Measurements from ENCODE around the gene COX19. TPM values are rescaled to one million over a fixed set of nuclear protein-coding genes. Genes with fewer than 3 reads are reported as not detected.

Gene COX19
- total and polyA plus RNA-seq, 2 of the 13 experiments (the other 11 are each of a cell fraction or from before 2014, with no cell fraction given), result 11.5 to 21.7 TPM

- TF ChIP-seq ZNF292 (CRISPR knock-in tag; IDR thresholded peaks at IDR 0.05; ENCODE audit: borderline replicate concordance, low read depth) (no peak), ZNF552 (CRISPR knock-in tag; IDR thresholded peaks at IDR 0.05; ENCODE audit: borderline replicate concordance) (no peak), BCL6 (CRISPR knock-in tag; IDR thresholded peaks at IDR 0.05) (peak; percentile 16; the same call in 1 of the 2 replicates), ZNF274 (CRISPR knock-in tag; IDR thresholded peaks at IDR 0.05) (peak; percentile 60; the same call in 1 of the 2 replicates), ATM (IDR thresholded peaks at IDR 0.05; ENCODE audit: borderline replicate concordance) (no peak), NFE2 (CRISPR knock-in tag; IDR thresholded peaks at IDR 0.05) (no peak), HNF4A (CRISPR knock-in tag; IDR thresholded peaks at IDR 0.05) (0 out of 2 replicates have a peak, but pooled peaks have one; percentile 26), ZNF432 (CRISPR knock-in tag; IDR thresholded peaks at IDR 0.05; ENCODE audit: borderline replicate concordance) (peak; percentile 12; the same call in 1 of the 2 replicates), PRDM15 (CRISPR knock-in tag; IDR thresholded peaks at IDR 0.05) (0 out of 2 replicates have a peak, but pooled peaks have one; percentile 28), ZNF513 (CRISPR knock-in tag; conservative IDR thresholded peaks at IDR 0.05) (no peak), ZNF788 (CRISPR knock-in tag; IDR thresholded peaks at IDR 0.05; ENCODE audit: borderline replicate concordance) (peak; percentile 86; the same call in 1 of the 2 replicates), BRD4 (CRISPR knock-in tag; IDR thresholded peaks at IDR 0.05) (peak; percentile 87), ZNF687 (CRISPR knock-in tag; IDR thresholded peaks at IDR 0.05) (peak; percentile 88)
- TF ChIP-seq, protein P1, sequence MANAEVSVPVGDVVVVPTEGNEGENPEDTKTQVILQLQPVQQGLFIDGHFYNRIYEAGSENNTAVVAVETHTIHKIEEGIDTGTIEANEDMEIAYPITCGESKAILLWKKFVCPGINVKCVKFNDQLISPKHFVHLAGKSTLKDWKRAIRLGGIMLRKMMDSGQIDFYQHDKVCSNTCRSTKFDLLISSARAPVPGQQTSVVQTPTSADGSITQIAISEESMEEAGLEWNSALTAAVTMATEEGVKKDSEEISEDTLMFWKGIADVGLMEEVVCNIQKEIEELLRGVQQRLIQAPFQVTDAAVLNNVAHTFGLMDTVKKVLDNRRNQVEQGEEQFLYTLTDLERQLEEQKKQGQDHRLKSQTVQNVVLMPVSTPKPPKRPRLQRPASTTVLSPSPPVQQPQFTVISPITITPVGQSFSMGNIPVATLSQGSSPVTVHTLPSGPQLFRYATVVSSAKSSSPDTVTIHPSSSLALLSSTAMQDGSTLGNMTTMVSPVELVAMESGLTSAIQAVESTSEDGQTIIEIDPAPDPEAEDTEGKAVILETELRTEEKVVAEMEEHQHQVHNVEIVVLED (CRISPR knock-in tag; IDR thresholded peaks at IDR 0.05; ENCODE audit: borderline replicate concordance), result peak; percentile 99
Observed at GRCh38 chr7:974820-975681, at the start of gene COX19 (continued).
